ENCODE data around the gene TFF2.

TFF2 gene

GRCh38 chr21:42310411-42311001 lies 40.3 kb downstream of the TFF2 start:
- no peak overlapping the region for H3K4me2 ChIP-seq (ENCODE audit: low read length)

GRCh38 chr21:42309753-42310213 lies 41.0 kb downstream of the TFF2 start:
- TF ChIP-seq, protein P1, sequence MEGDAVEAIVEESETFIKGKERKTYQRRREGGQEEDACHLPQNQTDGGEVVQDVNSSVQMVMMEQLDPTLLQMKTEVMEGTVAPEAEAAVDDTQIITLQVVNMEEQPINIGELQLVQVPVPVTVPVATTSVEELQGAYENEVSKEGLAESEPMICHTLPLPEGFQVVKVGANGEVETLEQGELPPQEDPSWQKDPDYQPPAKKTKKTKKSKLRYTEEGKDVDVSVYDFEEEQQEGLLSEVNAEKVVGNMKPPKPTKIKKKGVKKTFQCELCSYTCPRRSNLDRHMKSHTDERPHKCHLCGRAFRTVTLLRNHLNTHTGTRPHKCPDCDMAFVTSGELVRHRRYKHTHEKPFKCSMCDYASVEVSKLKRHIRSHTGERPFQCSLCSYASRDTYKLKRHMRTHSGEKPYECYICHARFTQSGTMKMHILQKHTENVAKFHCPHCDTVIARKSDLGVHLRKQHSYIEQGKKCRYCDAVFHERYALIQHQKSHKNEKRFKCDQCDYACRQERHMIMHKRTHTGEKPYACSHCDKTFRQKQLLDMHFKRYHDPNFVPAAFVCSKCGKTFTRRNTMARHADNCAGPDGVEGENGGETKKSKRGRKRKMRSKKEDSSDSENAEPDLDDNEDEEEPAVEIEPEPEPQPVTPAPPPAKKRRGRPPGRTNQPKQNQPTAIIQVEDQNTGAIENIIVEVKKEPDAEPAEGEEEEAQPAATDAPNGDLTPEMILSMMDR (IDR thresholded peaks at IDR 0.05; ENCODE audit: low read depth, low read length): peak; percentile 70
- TF ChIP-seq EZH2phosphoT487 (IDR thresholded peaks at IDR 0.05; ENCODE audit: low read depth): no peak
- Histone ChIP-seq H3K4me2 (ENCODE audit: low read length) (peak overlapping the region; percentile 91), H3K9ac (ENCODE audit: low read length) (peak overlapping the region; percentile 19; the same call in 1 of the 2 replicates)

More at GRCh38 chr21:42310411-42311001, 40.3 kb downstream of the TFF2 start:
- Histone ChIP-seq H2AFZ (ENCODE audit: low read depth, low read length) (no peak overlapping the region), H3K27me3 (ENCODE audit: low read depth, low read length) (peaks cover 22% of the 10 kb centered on the region; the same call in 1 of the 2 replicates), H3K4me1 (ENCODE audit: low read length) (peaks cover 5% of the 10 kb centered on the region), H3K4me3 (ENCODE audit: low read length) (no peak overlapping the region), H3K27ac (ENCODE audit: low read length) (no peak overlapping the region), H3K9me3 (ENCODE audit: insufficient read depth, low read length) (no peaks in the 10 kb centered on the region), H3K9ac (ENCODE audit: low read length) (no peak overlapping the region), H3K79me2 (ENCODE audit: low read length) (no peaks in the 10 kb centered on the region), H3K36me3 (replicated peaks; ENCODE audit: low read depth, low read length) (no peaks in the 10 kb centered on the region), H4K20me1 (ENCODE audit: insufficient read depth, low read length) (no peaks in the 10 kb centered on the region)
- TF ChIP-seq, protein P1 (IDR thresholded peaks at IDR 0.05; ENCODE audit: low read depth, low read length): no peak
- no peak for TF ChIP-seq EZH2phosphoT487 (IDR thresholded peaks at IDR 0.05; ENCODE audit: low read depth)

DNA sequence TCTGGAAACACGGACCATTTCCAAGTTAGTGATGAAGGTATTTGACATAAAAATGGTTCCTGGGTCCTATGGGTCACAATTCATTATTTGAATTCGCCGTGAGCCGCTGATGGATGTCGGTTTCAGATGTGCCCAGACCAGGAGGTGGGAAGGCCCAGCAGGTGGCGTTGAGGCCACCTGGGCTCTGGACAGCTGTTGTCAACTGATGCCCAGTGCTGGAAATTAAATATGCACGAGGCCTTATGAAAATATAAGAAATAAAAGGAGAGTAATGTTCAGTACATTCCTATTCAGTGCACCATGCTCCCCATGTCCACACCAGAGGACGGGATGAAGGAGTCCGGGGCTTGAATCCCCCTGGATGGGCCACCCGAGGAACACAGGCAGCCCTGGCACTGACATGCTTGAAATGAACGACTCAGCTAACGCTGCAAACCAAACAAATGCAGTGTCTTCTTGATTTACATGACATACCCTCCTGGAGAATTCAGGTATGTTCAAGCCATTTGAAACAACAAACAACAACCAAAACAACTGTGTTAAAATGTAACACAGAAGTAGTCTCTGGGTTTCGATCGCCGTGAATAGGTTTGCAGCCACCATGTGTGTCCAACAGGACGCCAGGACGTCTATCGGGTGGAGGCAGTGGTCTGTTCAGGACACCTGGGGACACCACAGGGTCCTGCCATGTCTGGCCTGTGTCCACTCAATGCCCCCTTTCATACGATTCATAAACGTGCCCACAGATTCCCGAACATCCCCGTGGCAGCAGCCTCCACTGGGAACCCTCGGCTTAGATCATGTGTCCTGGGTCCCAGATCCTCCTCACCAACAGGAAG lies 41.7 kb downstream of the TFF2 start:
- no peak for TF ChIP-seq EZH2phosphoT487 (IDR thresholded peaks at IDR 0.05; ENCODE audit: low read depth)
- TF ChIP-seq, protein P1 (IDR thresholded peaks at IDR 0.05; ENCODE audit: low read depth, low read length): no peak; the same call in 1 of the 2 replicates
- Histone ChIP-seq H3K4me2 (ENCODE audit: low read length) (peak overlapping the region; percentile 91), H2AFZ (ENCODE audit: low read depth, low read length) (peak overlapping the region; percentile 60; the same call in 1 of the 2 replicates), H3K27me3 (ENCODE audit: low read depth, low read length) (peaks cover 21% of the 10 kb centered on the region; the same call in 1 of the 2 replicates), H3K9me3 (ENCODE audit: insufficient read depth, low read length) (no peaks in the 10 kb centered on the region), H3K4me3 (ENCODE audit: low read length) (peak overlapping the region; percentile 65), H3K4me1 (ENCODE audit: low read length) (peaks cover 5% of the 10 kb centered on the region), H3K79me2 (ENCODE audit: low read length) (no peaks in the 10 kb centered on the region), H4K20me1 (ENCODE audit: insufficient read depth, low read length) (no peaks in the 10 kb centered on the region), H3K27ac (ENCODE audit: low read length) (no peak overlapping the region), H3K36me3 (replicated peaks; ENCODE audit: low read depth, low read length) (no peaks in the 10 kb centered on the region), H3K9ac (ENCODE audit: low read length) (peak overlapping the region; percentile 19; the same call in 1 of the 2 replicates)

More at GRCh38 chr21:42309753-42310213, 41.0 kb downstream of the TFF2 start:
- Histone ChIP-seq H3K9me3 (ENCODE audit: insufficient read depth, low read length) (no peaks in the 10 kb centered on the region), H3K27ac (ENCODE audit: low read length) (no peak overlapping the region), H3K4me1 (ENCODE audit: low read length) (peaks cover 5% of the 10 kb centered on the region), H4K20me1 (ENCODE audit: insufficient read depth, low read length) (no peaks in the 10 kb centered on the region), H3K79me2 (ENCODE audit: low read length) (no peaks in the 10 kb centered on the region), H2AFZ (ENCODE audit: low read depth, low read length) (peak overlapping the region; percentile 60; the same call in 1 of the 2 replicates), H3K27me3 (ENCODE audit: low read depth, low read length) (peaks cover 19% of the 10 kb centered on the region; the same call in 1 of the 2 replicates), H3K4me3 (ENCODE audit: low read length) (peak overlapping the region; percentile 65), H3K36me3 (replicated peaks; ENCODE audit: low read depth, low read length) (no peaks in the 10 kb centered on the region)
